K562 (cell line): ENCODE results near the gene ETFRF1. TPM values are rescaled to one million over a fixed set of nuclear protein-coding genes. Genes with fewer than 3 reads are reported as not detected.

Experiments used
- ATAC-seq: fragments of 200-7000 bp; cut with Tn5 transposase; 3 replicates; pipeline ENCODE4 v1.9.1; 2020; ENCODE audit warnings: moderate library complexity
- BruUV-seq: library from RNA; stranded (reverse); fragments of 400-500 nt; replicated peaks from 2 replicates; lab custom pipeline; 2021; lab: Mats Ljungman, UMichigan
- CTCF ChIA-PET: fragments of 300-600 bp; formaldehyde crosslinking; extraction: SDS; loops from one replicate; lab custom pipeline; 2021; ENCODE audit warnings: low intra/inter-chr PET ratio; lab: Yijun Ruan, JAX
- POLR2A ChIA-PET: fragments of 300-600, 350-650 bp; sonication (Branson Sonifier 250); formaldehyde crosslinking; extraction: SDS; loops from one replicate; lab custom pipeline; 2021; ENCODE audit warnings: antibody characterized with exemption, inconsistent platforms; lab: Yijun Ruan, JAX
- DNase-seq, 4 experiments: peaks; one replicate each; pipeline versions ENCODE4 v3.0.0 to v3.0.0-alpha.2; 2011 to 2018; ENCODE audit warnings: low spot score in 3 of 4, mixed read lengths in 3 of 4; ENCODE audit errors: extremely low read depth in 1 of 4
- FAIRE-seq: peaks from 2 replicates; lab custom pipeline; 2011; peaks lifted over from hg19 to GRCh38; lab: Jason Lieb, UNC
- H2AFZ ChIP-seq: 2 replicates; pipeline ENCODE4 v1.6.0; 2011; ENCODE audit warnings: low read depth, low read length, control low read depth, inconsistent platforms
- H3K27ac ChIP-seq: fragments of 200-600 bp; 3 replicates; pipeline ENCODE4 v1.8.0; 2011; ENCODE audit warnings: low read depth, mild to moderate bottlenecking, control low read depth, inconsistent platforms, low read length, moderate library complexity, mixed read lengths; ENCODE audit errors: extremely low read depth
- H3K27me3 ChIP-seq, 2 experiments: fragments of 300-600 bp in 1 of 2; 2 replicates in 1 of 2; 3 replicates in 1 of 2; pipeline versions ENCODE4 v1.6.0 to v1.8.0; 2011; ENCODE audit warnings: inconsistent platforms in 2 of 2, low read length in 2 of 2, mild to moderate bottlenecking in 1 of 2, mixed read lengths in 1 of 2, moderate library complexity in 1 of 2; ENCODE audit not compliant: control insufficient read depth in 2 of 2, insufficient read depth in 2 of 2
- H3K36me3 ChIP-seq: fragments of 300-600 bp; 3 replicates; pipeline ENCODE4 v1.8.0; 2011; ENCODE audit warnings: mild to moderate bottlenecking, low read length, inconsistent platforms; ENCODE audit not compliant: control insufficient read depth, insufficient read depth
- H3K4me1 ChIP-seq, 2 experiments: fragments of 200-600 bp in 1 of 2; replicated peaks in 1 of 2; 2 replicates in 1 of 2; 3 replicates in 1 of 2; pipeline versions ENCODE4 v1.5.1 to v1.8.0; 2011; ENCODE audit warnings: inconsistent platforms in 2 of 2, low read length in 2 of 2, mild to moderate bottlenecking in 1 of 2, mixed read lengths in 1 of 2, moderate library complexity in 1 of 2; ENCODE audit not compliant: control insufficient read depth in 2 of 2, insufficient read depth in 2 of 2
- H3K4me2 ChIP-seq: 2 replicates; pipeline ENCODE4 v1.6.1; 2011; ENCODE audit warnings: low read length, control low read depth, inconsistent platforms, mixed read lengths; ENCODE audit not compliant: insufficient read depth
- H3K4me3 ChIP-seq: fragments of 200-600 bp; sonication (generic), shearing (Covaris generic); 2 replicates; pipeline ENCODE4 v1.5.1; 2016; ENCODE audit warnings: control low read depth, inconsistent platforms
- H3K79me2 ChIP-seq: fragments of 200-600 bp; 3 replicates; pipeline ENCODE4 v1.8.0; 2011; ENCODE audit warnings: low read length, inconsistent platforms; ENCODE audit not compliant: control insufficient read depth, insufficient read depth
- H3K9ac ChIP-seq, 2 experiments: 2 replicates each; pipeline versions ENCODE4 v1.6.0 to v1.6.1; 2011; ENCODE audit warnings: low read depth in 2 of 2, low read length in 2 of 2, control low read depth in 1 of 2, inconsistent platforms in 1 of 2, mild to moderate bottlenecking in 1 of 2, mixed read lengths in 1 of 2; ENCODE audit not compliant: insufficient read depth in 1 of 2
- H3K9me1 ChIP-seq: one replicate; pipeline ENCODE4 v1.6.0; 2011; ENCODE audit warnings: inconsistent platforms, mild to moderate bottlenecking, low read length, moderate library complexity; ENCODE audit not compliant: control insufficient read depth, insufficient read depth
- H3K9me3 ChIP-seq: replicated peaks from 2 replicates; pipeline ENCODE4 v1.5.1; 2011; ENCODE audit warnings: low read depth, low read length, inconsistent platforms; ENCODE audit not compliant: control insufficient read depth, insufficient read depth
- H4K20me1 ChIP-seq: replicated peaks from 2 replicates; pipeline ENCODE4 v1.6.1; 2011; ENCODE audit warnings: low read length, inconsistent platforms, mixed read lengths; ENCODE audit not compliant: control insufficient read depth, insufficient read depth
- ATF6 ChIP-seq: sonication (generic); formaldehyde crosslinking; IDR thresholded peaks from 2 replicates; pipeline ENCODE4 v1.4.0; 2020; ENCODE audit warnings: mild to moderate bottlenecking, missing genetic modification reagents
- E2F1 ChIP-seq: sonication (generic); formaldehyde crosslinking; IDR thresholded peaks from 2 replicates; pipeline ENCODE4 v1.8.1; 2023; ENCODE audit warnings: mild to moderate bottlenecking, missing genetic modification reagents, moderate library complexity
- FOXA3 ChIP-seq, 2 experiments: fragments of 450-650 bp in 1 of 2; sonication (generic) in 1 of 2; formaldehyde crosslinking; IDR thresholded peaks in 1 of 2; conservative IDR thresholded peaks in 1 of 2; 2 replicates each; pipeline versions ENCODE4 v1.4.0 to v1.8.0; 2020 to 2022; ENCODE audit warnings: mild to moderate bottlenecking in 2 of 2, missing genetic modification reagents in 1 of 2
- IFI16 ChIP-seq: fragments of 250-450 bp; sonication (Bioruptor Pico); IDR thresholded peaks from 2 replicates; pipeline ENCODE4 v2.1.2; 2022; ENCODE audit warnings: mild to moderate bottlenecking, inconsistent platforms
- MBD1 ChIP-seq: fragments of 250-450 bp; sonication (Bioruptor Pico); IDR thresholded peaks from 2 replicates; pipeline ENCODE4 v1.8.0; 2022; ENCODE audit warnings: inconsistent platforms
- MBD2 ChIP-seq: sonication (generic); IDR thresholded peaks from 2 replicates; pipeline ENCODE4 v1.6.1; 2016; ENCODE audit warnings: low read depth, borderline replicate concordance
- MXD1 ChIP-seq: fragments of 250-450 bp; sonication (Bioruptor Pico); IDR thresholded peaks from 2 replicates; pipeline ENCODE4 v1.8.0; 2021; ENCODE audit warnings: borderline replicate concordance, mild to moderate bottlenecking, moderate library complexity; ENCODE audit not compliant: poor library complexity, severe bottlenecking
- NR4A1 ChIP-seq, 2 experiments: fragments of 250-450 bp in 1 of 2; fragments of 450-650 bp in 1 of 2; sonication (Bioruptor Pico) in 1 of 2; IDR thresholded peaks; 2 replicates each; pipeline versions ENCODE4 v1.4.0 to v1.6.1; 2016 to 2020; ENCODE audit warnings: mild to moderate bottlenecking in 2 of 2, missing compliant biosample characterization in 1 of 2, missing genetic modification characterization in 1 of 2, moderate library complexity in 1 of 2
- RBFOX2 ChIP-seq: fragments of 200-400 bp; formaldehyde crosslinking; IDR thresholded peaks from 2 replicates; pipeline ENCODE4 v1.6.1; 2017; ENCODE audit warnings: low read depth, mild to moderate bottlenecking, low read length, moderate library complexity
- SLC30A9 ChIP-seq: fragments of 250-450 bp; sonication (Bioruptor Pico); IDR thresholded peaks from 2 replicates; pipeline ENCODE4 v1.8.0; 2022; ENCODE audit warnings: mild to moderate bottlenecking, moderate library complexity
- SMC3 ChIP-seq: conservative IDR thresholded peaks from 2 replicates; pipeline ENCODE4 v1.6.1; 2011; ENCODE audit warnings: low read depth, low read length, improper control_type of control experiment; ENCODE audit not compliant: insufficient read depth
- ZNF253 ChIP-seq: fragments of 250-450 bp; sonication (Bioruptor Pico); conservative IDR thresholded peaks from 2 replicates; pipeline ENCODE4 v1.6.1; 2021; ENCODE audit warnings: mild to moderate bottlenecking
- WGBS: fragments of 100-300 bp; shearing (Covaris generic); methylation state at CpG from one replicate; pipeline ENCODE4 v1.1.6; 2016; ENCODE audit warnings: low coverage, mixed read lengths; ENCODE audit not compliant: insufficient coverage; ENCODE audit errors: missing lambda C conversion rate; 5-methylcytosine and 5-hydroxymethylcytosine counted together
- in situ Hi-C: fragments of 300-500 bp; cut with MboI; formaldehyde crosslinking; loops from 4 replicates; pipeline ENCODE4 v1.15.0; 2018; ENCODE audit warnings: inconsistent platforms, mixed read lengths
- intact Hi-C: fragments of 100-400 bp; cut with micrococcal nuclease; formaldehyde crosslinking; loops from 2 replicates; pipeline ENCODE4 v1.14.2; 2022
- polyA plus RNA-seq, 8 experiments: library from polyadenylated mRNA; depleted of rRNA in 4 of 8; stranded (reverse) in 5 of 8; unstranded in 3 of 8; fragments of >200 nt; fragmentation: Nextera tagmentation in 2 of 8; fragmentation: Illumina TruSeq in 1 of 8; extraction: Ambion mirVana in 2 of 8; extraction: Trizol in 1 of 8; gene quantifications; 2 replicates each; pipeline versions ENCODE4 v1.2.1 to v1.2.3, GENCODE V29; 2011 to 2014; ENCODE audit warnings: inconsistent platforms in 1 of 8, missing spikeins in 1 of 8
- total RNA-seq, 7 experiments: library from RNA; depleted of rRNA in 6 of 7; stranded (reverse); fragments of >200 nt in 6 of 7; fragmentation: Illumina TruSeq in 2 of 7; extraction: Trizol in 2 of 7; gene quantifications; 2 replicates each; pipeline versions ENCODE4 v1.2.1 to v1.2.3, GENCODE V29; 2011 to 2021; ENCODE audit warnings: low replicate concordance in 1 of 7

Gene ETFRF1
- total and polyA plus RNA-seq, 9 of the 15 experiments (the other 6 are each of a cell fraction or from before 2014, with no cell fraction given), result 16.1 to 107 (median 33.7) TPM

GRCh38 chr12:25252946-25253345 lies 57.9 kb downstream of the ETFRF1 start:
- no peak overlapping the region for H3K4me3 ChIP-seq
- FAIRE-seq (no peak), ATAC-seq (no peak), DNase-seq (no peak)
- in situ Hi-C loops, result no loop called here
- no peaks in the 10 kb centered on the region for H3K9me1 ChIP-seq
- no TSS peak for BruUV-seq
- WGBS, result 17% methylated on average over 3 of the region's 3 CpGs
- TF ChIP-seq FOXA3 (CRISPR knock-in tag; conservative IDR thresholded peaks at IDR 0.05 in 1 of 2, IDR thresholded peaks at IDR 0.05 in 1 of 2), result no peak
- TF ChIP-seq ZNF253 (CRISPR knock-in tag), result no peak
- TF ChIP-seq E2F1 (CRISPR knock-in tag), result no peak
- no peak for TF ChIP-seq SMC3
- TF ChIP-seq NR4A1 (CRISPR knock-in tag; IDR thresholded peaks at IDR 0.05), result no peak
- TF ChIP-seq NR4A1 (tag; IDR thresholded peaks at IDR 0.05), result no peak
- no peak for TF ChIP-seq MBD1 (CRISPR knock-in tag)
- no peak for TF ChIP-seq IFI16 (CRISPR knock-in tag)
- no peak for TF ChIP-seq ATF6 (CRISPR knock-in tag)
- TF ChIP-seq MXD1 (CRISPR knock-in tag), result no peak
- no peak for TF ChIP-seq MBD2
- no peak for TF ChIP-seq RBFOX2
- TF ChIP-seq SLC30A9 (CRISPR knock-in tag), result no peak
- no peak overlapping the region for H2AFZ ChIP-seq
- H3K27me3 ChIP-seq, result no peaks in the 10 kb centered on the region; a peak in 1 of 5 replicates
- peaks cover 4 to 7% of the 10 kb centered on the region in 2 experiments; a peak in 3 of 5 replicates for H3K4me1 ChIP-seq
- no peak overlapping the region for H3K9ac ChIP-seq
- H3K9me3 ChIP-seq, result no peaks in the 10 kb centered on the region
- intact Hi-C loops, result no loop called here
- CTCF ChIA-PET, result no interaction called here
- peaks cover 23% of the 10 kb centered on the region for H3K79me2 ChIP-seq
- H3K27ac ChIP-seq, result no peak overlapping the region
- H3K4me2 ChIP-seq, result no peak overlapping the region
- POLR2A ChIA-PET, result no interaction called here
- no peaks in the 10 kb centered on the region for H4K20me1 ChIP-seq
- H3K36me3 ChIP-seq, result peaks cover 5% of the 10 kb centered on the region; the same call in 1 of the 3 replicates
